ENCODE data around the gene CFAP46.
"Not testable (repeated sequence)": the region's sequence is repeated elsewhere in the genome, so short reads cannot be mapped to it uniquely, and the experiment has no call there.

The CFAP46 gene

GRCh38 chr10:132899751-132900065, 42.7 kb downstream of the CFAP46 start:
- no peak for DNase-seq (ENCODE audit: low read depth in 3 of 3)

DNA sequence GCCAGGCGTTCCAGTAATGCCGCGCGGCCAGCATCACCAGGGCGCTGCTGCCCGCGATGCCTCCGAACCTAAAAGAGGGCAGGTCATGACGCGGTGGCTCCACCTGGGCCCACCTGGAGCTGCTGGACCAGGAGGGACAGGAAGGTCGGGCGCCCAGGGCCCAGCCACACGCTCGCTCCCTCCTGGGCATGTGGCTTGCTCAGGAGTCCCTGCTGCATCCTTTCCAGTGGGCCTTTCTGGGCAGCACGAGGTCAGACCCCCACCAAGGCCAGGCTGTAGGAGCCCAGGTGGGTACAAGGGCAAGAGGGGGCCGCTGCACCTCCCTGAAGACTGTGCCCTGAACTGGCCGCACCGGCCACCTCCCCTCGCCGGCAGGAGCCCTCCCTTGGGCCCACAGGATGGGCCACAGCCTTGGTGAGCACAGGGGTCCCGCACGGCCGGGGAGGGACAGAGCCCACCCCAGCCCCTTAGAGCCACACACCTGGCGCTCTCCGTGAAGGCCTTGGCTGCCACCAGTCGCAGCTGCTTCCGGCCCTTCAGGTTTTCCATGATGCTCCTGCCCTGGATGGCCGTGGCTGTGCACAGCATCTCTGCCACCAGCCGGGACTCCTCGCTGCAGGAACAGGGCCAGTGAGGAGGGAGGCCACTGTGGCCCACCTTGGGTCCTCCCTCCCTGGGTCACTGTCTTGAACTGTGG, 43.2 kb downstream of the CFAP46 start:
- no peak for DNase-seq (ENCODE audit: low read depth in 3 of 3)

GRCh38 chr10:132898391-132899053, 43.8 kb downstream of the CFAP46 start:
- DNase-seq (ENCODE audit: low read depth in 3 of 3), result no peak

DNA sequence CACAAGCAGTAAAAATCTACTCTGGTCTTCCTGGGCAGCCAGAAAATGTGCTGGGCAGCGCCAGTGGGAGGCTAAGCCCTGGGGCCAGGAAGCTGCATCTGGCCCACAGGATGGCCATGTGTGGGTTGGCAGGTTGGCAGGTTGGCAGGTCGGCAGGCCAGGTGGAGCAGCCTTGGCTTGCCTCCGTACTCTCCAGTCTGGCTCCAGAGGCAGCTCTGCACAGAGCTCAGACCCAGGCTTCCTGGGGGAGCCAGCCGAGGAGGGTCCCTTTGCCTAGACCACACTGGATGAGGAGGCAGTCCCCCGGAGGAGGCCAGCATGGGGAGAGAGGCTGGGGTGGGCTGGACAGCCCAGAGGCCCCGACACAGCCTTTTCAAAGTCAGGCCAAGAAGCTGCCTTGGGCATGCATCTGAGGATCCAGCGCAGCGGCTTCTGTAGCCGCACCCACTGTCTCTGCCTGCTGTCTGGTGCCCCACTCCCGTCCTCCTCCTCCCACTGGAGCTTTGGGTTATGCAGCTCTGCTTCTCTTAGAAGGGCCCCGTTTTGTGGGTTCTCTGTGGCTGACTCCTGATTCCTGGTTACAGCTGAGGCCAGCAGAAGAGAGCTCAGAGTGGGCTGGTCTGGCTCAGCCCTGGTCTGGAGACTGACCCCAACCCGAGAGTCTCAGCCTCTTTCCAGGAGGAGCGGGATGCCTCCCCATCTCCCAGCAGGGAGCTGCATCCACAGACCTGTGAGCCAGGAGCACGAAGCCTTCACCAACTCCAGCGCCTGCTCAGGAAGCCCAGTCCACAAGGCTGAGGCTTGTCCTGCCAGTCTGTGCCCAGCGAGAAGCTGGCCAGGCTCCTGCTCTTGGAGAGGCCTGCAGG, 44.6 kb downstream of the CFAP46 start:
- no peak for DNase-seq (ENCODE audit: low read depth in 3 of 3)

DNA sequence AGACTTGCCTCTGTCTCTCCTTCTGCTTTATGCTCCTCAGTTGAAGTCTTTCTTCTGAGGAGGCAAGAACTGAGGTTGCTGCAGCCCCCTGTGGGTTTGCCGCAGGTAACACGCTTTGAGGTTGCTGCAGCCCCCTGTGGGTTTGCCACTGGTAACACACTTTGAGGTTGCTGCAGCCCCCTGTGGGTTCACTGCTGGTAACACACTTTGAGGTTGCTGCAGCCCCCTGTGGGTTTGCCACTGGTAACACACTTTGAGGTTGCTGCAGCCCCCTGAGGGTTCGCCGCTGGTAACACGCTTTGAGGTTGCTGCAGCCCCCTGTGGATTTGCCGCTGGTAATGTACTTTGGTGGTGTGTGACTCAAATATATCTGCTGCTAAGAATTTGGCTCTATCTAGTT, 48.6 kb downstream of the CFAP46 start:
- not testable (repeated sequence) for DNase-seq (ENCODE audit: low read depth in 3 of 3)

DNA sequence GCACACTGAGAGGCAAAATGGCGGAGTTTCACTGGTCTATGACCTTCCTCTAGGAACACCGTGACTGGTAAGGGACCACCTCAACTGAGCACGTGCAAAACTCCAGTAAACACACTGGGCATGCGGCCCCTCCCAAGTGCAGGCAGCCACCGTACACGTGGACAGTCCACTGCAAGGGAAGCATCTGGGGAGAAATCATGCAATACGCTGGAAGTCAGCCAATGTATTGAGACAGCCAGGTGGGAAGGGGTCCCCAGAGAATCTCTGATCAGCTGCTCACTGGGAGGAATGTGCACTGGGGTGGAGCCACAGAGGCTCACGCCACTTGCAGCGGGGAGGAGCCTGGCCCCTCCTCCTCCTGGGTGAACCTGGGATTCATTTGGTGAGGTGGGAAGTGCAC, 49.3 kb downstream of the CFAP46 start:
- no peak for DNase-seq (ENCODE audit: low read depth in 3 of 3)

DNA sequence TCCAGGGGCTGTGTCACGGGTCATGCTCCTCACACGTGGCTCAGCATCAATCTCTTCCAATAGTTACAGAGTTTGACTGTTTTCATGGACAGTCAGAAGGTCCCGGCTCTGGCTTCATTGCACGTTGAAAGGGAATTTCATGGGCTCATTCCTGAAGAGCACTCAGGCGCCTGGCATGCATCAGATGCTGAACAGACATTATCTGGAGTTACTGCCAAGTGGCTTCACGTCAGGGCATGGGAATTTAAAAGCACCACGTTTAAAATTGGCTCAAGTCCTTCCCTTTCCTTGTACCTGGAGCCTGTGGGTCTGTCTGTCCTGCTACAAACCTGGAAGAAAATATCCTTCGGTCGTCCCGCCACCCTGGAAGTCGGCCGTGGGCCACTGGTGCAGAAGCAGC, 50.4 kb downstream of the CFAP46 start:
- no peak for DNase-seq (ENCODE audit: low read depth in 3 of 3)

DNA sequence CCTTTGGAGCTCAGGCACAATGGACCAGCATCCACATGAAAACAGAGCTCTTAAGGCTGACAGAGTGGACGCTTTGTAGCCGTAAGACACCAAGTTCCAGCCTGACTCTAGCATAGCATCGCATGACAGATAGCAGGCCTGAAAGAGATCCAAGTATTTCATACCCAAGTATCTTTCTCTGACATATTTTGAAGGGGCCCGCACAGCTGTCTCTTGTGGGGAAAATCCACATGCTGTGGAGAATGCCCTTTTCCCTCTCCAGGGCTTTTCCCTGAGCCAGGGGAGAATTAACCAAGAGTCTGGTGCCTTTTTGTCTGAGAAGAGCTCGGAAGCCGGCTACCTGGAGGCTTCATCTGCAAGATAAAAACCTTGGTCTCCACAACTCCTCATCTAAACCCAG, 51.0 kb downstream of the CFAP46 start:
- no peak for DNase-seq (ENCODE audit: low read depth in 3 of 3)

GRCh38 chr10:132890301-132890700, 52.1 kb downstream of the CFAP46 start:
- DNase-seq (ENCODE audit: low read depth in 3 of 3), result no peak

GRCh38 chr10:132889556-132889955, 52.8 kb downstream of the CFAP46 start:
- DNase-seq (ENCODE audit: low read depth in 3 of 3), result no peak

GRCh38 chr10:132888898-132889490, 53.4 kb downstream of the CFAP46 start:
- DNase-seq (ENCODE audit: low read depth in 3 of 3), result no peak

DNA sequence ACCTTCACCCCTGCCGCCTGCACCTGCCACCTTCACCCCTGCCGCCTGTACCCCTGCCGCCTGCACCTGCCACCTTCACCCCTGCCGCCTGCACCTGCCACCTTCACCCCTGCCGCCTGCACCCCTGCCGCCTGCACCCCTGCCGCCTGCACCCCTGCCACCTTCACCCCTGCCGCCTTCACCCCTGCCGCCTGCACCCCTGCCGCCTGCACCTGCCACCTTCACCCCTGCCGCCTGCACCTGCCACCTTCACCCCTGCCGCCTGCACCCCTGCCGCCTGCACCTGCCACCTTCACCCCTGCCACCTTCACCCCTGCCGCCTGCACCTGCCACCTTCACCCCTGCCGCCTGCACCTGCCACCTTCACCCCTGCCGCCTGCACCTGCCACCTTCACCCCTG, 53.9 kb downstream of the CFAP46 start:
- DNase-seq (ENCODE audit: low read depth in 3 of 3), result not testable (repeated sequence)

DNA sequence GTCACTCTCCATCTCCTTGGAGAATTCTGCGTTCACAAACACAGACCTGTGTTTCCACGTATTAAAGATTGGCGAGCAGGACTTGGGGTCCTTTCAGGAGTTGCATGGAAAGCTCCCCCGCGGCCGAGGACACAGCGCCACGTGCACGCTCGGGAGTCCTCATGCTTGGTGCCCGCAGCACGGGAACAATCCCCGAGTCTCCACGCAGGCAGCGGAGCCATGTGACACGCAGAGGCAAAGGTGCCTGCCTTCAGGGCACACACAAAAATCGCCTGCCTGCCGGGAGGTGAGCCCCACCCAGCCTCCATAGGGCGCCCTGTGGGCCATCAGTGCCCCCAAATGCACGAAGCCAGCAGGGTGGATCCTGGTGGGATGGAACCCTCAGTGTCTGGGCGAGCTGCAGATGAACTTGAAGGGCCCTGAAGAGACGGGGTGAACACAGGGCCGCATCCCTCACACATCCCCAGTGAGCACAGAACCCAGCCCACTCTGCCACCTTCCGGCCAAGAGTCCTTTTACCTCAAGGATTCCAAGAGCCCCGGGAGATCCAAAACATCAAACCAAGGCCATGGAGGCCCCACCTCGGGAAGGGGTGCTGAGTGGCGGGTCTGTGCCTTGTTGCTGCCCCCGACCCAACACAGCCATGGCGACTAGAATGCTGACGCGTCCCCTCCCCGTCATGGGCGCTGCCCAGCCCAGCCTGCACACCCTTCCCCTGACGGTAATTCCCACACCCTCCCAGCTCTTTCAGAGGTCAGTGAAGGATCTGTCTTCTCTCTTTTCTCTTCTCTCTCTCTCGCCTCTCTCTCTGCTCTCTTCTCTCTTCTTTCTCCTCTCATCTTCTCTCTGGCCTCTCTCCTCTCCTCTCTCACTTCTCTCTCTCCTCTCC, 55.9 kb downstream of the CFAP46 start:
- no peak for DNase-seq (ENCODE audit: low read depth in 3 of 3)

DNA sequence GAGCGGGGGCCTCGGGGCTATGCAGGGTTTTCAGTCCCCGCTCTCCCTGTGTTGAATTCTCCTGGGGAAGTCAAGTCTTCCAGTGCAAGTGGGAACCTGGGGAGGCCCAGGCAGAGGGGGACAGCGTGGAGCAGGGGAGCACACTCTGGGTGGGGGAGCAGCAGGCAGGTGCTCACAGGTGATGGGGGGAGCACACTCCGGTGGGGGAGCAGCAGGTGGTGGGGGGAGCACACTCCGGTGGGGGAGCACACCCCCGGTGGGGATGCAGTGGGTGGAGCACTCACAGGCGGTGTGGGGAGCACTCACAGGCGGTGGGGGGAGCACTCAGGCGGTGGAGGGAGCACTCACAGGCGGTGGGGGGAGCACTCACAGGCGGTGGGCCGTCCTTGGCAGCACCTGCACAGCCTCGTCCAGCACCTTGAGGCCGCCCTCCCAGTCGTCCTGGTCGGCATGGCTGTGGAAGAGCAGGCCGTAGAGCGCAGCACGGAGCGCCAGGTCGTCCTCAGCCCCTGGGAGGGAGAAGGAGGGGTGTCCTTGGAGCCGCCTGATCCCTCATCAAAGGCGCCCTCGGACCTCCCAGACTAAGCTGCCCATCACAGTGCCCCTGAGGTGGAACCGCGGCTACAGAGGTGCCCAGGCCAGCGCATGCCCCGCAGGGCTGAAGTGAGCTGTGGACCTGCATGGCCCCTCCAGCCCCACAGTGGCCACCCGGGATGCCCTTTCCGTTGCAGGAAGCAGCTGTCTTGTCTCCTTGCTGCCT, 56.7 kb downstream of the CFAP46 start:
- no peak for DNase-seq (ENCODE audit: low read depth in 3 of 3)

DNA sequence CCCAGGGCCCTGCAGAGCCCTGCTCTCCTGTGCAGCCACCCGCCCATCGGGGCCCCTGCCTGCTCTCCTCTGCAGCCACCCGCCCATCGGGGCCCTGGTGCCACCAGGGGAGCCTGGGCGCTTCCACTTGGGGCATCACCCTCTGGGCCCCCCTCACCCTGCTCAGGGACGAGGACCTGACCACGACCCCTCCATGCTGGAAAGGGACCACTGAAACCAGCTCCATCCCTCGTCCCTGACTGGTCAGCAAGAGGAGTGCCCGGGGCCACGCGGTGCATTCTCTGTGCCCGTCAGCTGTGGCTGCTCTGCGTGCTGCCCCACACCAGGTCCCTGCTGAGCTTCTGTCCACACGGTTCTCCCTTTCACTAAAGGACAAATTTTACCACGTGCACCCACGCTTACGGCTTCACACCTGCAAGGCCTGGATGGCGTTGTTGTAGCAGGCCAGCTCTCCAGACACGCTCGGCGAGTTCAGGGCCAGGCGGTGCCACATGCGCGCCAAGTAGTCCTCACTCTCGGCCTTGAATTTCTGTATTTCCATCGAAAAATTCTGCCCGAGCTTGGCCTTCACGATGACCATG, 57.6 kb downstream of the CFAP46 start:
- no peak for DNase-seq (ENCODE audit: low read depth in 3 of 3)

DNA sequence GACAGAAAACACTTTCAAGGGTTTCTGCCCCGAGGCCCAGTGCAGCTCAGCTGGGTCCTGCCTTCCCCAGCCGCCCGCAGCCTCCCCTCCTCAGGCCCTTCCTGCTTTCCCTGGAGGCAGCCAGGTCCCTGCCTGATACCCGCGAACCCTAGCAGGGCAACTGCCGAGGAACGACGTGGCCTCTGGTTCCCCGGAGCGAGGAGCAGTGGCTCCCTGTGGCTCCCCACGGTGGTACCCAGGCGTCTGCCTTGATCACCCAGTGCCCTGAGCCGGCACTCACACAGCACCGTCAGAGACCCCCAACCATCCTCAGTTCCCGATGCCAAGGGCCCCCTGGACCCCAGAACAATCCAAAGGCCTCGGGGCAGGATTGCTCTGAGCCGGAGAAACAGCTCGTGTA, 58.3 kb downstream of the CFAP46 start:
- no peak for DNase-seq (ENCODE audit: low read depth in 3 of 3)

DNA sequence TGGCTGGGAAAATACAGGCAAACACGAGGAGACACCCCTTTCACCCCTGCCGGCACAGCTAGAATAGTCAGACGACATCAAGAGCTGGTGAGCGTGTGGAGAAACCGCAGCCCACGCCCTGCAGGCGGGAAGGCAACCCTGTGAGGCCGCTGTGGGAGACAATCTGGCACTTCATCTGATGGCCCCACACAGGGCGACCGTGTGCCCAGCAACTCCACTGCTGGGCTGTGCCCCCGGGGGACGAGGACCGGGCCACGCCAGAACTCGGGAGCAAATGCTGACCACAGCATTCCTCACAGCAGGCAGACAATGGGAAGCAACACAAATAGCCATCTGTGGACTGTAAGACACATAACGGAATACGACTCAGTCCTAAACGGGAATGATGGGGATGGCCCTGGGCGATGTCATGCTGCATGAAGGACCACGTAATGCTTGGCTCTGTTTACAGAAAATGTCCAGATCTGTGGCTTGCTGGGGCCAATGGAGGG, 58.9 kb downstream of the CFAP46 start:
- DNase-seq (ENCODE audit: low read depth in 3 of 3), result no peak

GRCh38 chr10:132882069-132882951, 60.1 kb downstream of the CFAP46 start:
- no peak for DNase-seq (ENCODE audit: low read depth in 3 of 3)

Data from stimulated activated CD4-positive, alpha-beta T cell treated with anti-CD3 and anti-CD28 coated beads, TNF-alpha, amount 100 ng/mL, for 4 hours (primary cell).